HG03442 (cell line): ENCODE results near the gene DPY19L3.
"Not testable (repeated sequence)": the region's sequence is repeated elsewhere in the genome, so short reads cannot be mapped to it uniquely, and the experiment has no call there.

ENCODE experiments used
- ATAC-seq: cut with Tn5 transposase; IDR thresholded peaks from one replicate; pipeline ENCODE4 v1.9.1; 2021; ENCODE audit warnings: mild to moderate bottlenecking, moderate library complexity; ENCODE audit not compliant: unreplicated experiment

DPY19L3 gene

DNA sequence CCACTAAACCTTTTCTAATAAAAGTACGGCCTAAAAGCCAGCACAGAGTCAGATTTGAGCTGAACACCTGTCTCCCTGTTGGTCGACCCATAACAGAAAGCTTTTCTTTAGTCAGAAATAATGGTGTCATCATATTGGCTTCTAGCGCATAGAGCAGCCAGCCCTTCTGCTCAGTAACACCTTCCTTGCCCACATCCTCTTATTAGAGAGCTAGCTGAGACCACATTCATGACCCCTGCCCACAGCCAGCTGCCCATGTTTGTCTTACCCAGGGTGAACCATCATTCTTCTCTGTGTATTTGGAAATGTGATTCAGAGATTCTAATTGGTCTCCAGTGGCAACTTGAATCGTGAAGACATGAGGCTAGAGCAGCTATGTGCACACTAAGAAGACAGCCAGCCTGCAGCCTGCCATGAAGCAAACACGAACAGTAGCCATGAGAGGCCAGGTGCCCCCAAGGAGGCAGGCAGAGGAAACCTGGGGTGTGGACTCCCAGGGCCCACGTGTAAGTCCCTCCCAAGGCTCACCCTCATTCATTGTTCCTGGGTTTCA is 93.2 kb downstream of the DPY19L3 start:
- ATAC-seq: no peak

DNA sequence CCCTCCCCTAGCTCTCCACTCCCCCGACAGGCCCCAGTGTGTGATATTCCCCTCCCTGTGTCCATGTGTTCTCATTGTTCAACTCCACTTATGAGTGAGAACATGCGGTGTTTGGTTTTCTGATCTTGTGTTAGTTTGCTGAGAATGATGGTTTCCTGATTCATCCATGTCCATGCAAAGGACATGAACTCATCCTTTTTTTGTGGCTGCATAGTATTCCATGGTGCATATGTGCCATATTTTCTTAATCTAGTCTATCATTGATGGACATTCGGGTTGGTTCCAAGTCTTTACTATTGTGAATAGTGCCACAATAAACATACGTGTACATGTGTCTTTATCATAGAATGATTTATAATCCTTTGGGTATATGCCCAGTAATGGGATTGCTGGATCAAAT is 106.9 kb downstream of the DPY19L3 start:
- ATAC-seq: not testable (repeated sequence)

DNA sequence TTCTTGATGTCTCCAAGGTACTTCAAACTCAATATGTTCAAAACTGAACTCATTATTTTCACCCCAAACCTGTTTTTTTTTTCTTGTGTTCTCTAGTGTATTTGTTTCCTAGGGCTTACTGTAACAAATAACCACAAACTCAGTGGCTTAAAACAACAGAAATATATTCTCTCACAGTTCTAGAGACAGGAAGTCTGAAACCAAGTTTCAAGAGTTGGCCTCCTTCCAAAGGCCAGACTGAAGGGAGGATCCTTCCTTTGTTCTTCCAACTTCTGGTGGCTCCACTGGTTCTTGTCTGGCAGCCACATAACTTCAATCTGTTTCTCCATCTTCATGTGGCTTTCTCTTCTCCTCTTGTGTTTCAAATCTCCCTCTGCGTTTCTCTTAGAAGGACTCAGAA is 113.5 kb downstream of the DPY19L3 start:
- ATAC-seq: no peak

DNA sequence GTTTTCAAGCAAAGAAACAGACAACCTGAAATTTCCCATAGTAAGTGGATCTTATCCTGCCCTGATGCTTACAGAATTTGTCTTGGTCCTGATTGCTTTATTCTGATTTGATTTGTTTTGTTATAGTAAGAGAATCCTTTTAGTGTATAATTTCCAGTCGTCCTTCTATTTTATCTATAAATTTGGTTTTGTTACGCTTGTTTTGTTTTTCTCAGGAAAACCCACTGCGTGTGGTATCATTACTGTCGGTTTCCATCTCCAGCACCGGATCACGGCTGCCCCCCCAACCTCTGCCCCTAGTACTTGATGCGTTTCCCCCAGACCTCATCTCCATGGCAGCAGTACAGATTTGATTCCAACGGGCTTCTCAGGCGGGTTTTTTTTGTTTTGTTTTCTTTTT is 117.4 kb downstream of the DPY19L3 start:
- no peak for ATAC-seq

DNA sequence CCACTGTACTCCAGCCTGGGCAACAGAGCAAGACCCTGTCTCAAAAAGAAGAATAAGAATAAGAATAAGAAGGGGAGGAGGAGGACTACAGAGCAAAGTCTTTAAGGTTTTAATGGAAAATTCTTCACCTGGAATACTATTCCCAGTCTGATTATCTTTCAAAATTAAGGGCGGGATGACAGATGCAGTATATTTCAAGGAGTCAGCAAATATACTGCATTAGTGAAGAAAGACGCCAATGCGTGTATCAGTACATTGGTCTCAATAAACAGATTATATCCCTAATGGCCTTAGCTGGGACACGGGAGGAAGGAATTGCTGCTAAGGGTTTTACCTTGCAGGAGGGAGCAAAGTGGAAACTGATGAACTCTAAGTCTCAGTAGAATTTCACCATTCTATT is 121.3 kb downstream of the DPY19L3 start:
- ATAC-seq: no peak

DNA sequence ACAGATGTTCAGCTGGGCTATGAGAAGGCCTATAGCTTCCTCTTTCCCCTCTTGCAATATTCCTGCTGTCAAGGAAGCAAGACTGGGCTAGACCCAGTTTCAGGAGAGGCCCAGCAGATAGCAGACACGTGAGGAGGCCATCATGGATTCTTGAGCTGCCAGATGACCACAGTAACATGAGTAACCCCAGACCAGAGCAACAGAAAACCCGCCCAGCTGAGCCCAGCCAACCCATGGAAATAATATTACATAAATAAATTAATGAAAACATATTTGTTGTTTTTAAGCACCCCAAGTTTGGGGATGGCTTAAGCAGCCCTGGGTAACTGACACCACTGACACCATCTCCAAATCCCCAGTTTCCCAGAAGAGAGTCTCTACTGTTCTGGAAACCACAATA is 125.2 kb downstream of the DPY19L3 start:
- no peak for ATAC-seq

DNA sequence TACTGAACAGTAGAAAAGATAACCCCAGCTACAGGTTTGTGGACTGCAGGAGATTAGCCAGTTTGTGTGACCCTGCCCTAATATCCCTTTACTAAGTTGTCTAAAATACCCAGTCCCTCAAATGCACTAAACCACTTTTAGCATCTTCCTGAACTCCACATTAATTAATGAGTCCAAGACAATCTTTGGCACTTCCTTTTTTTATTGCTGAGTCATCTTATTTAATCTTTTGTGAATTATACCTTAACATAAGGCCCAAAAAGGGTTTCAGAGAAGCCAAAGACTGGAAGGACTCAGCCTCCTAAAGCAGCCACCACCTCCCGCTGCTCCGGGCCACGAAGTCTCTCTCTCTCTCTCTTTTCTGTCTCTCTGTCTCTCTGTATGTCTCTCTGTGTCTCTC is 126.7 kb downstream of the DPY19L3 start:
- ATAC-seq: no peak
